MCF 10A (cell line): ENCODE results near the gene NDUFV3. TPM values are rescaled to one million over a fixed set of nuclear protein-coding genes. Genes with fewer than 3 reads are reported as not detected.
A peak's percentile ranks its signal among the peaks of the same experiment; 100 is the strongest.
"Not testable (repeated sequence)": the region's sequence is repeated elsewhere in the genome, so short reads cannot be mapped to it uniquely, and the experiment has no call there.

Source experiments
- BruUV-seq: library from RNA; stranded (reverse); fragments of 400-500 nt; replicated peaks from 2 replicates; lab custom pipeline; 2021; lab: Mats Ljungman, UMichigan
- CTCF ChIA-PET: fragments of 300-600 bp; sonication (Branson Sonifier 250); formaldehyde crosslinking; extraction: SDS; loops from one replicate; lab custom pipeline; 2021; ENCODE audit warnings: antibody characterized with exemption, inconsistent platforms; lab: Yijun Ruan, JAX
- POLR2A ChIA-PET: fragments of 300-600, 350-650 bp; sonication (Branson Sonifier 250); formaldehyde crosslinking; extraction: SDS; loops from one replicate; lab custom pipeline; 2020; ENCODE audit warnings: antibody characterized with exemption, inconsistent platforms; lab: Yijun Ruan, JAX
- DNase-seq: peaks from one replicate; pipeline ENCODE4 v3.0.0-alpha.2; 2018; ENCODE audit not compliant: unreplicated experiment
- H3K27ac Mint-ChIP-seq: one replicate; pipeline ENCODE4 v1.8.0; 2022; ENCODE audit warnings: mild to moderate bottlenecking, low read depth, mixed read lengths; ENCODE audit not compliant: unreplicated experiment
- H3K27me3 Mint-ChIP-seq: one replicate; pipeline ENCODE4 v1.8.0; 2022; ENCODE audit warnings: mixed read lengths; ENCODE audit not compliant: insufficient read depth, unreplicated experiment
- H3K36me3 Mint-ChIP-seq: one replicate; pipeline ENCODE4 v1.8.0; 2022; ENCODE audit warnings: mild to moderate bottlenecking, moderate library complexity, mixed read lengths; ENCODE audit not compliant: insufficient read depth, unreplicated experiment
- H3K4me1 Mint-ChIP-seq: one replicate; pipeline ENCODE4 v1.8.0; 2022; ENCODE audit warnings: mixed read lengths; ENCODE audit not compliant: insufficient read depth, unreplicated experiment
- H3K4me3 Mint-ChIP-seq: one replicate; pipeline ENCODE4 v1.8.0; 2022; ENCODE audit warnings: mild to moderate bottlenecking, moderate library complexity, mixed read lengths; ENCODE audit not compliant: unreplicated experiment
- H3K9me3 Mint-ChIP-seq: one replicate; pipeline ENCODE4 v1.8.0; 2022; ENCODE audit warnings: mixed read lengths; ENCODE audit not compliant: unreplicated experiment
- CTCF ChIP-seq: fragments of 200-600 bp; IDR thresholded peaks from one replicate; pipeline ENCODE4 v1.8.0; 2022; ENCODE audit warnings: antibody characterized with exemption, mild to moderate bottlenecking; ENCODE audit not compliant: unreplicated experiment
- intact Hi-C: fragments of 100-400 bp; cut with micrococcal nuclease; formaldehyde crosslinking; loops from 2 replicates; pipeline ENCODE4 v1.14.1; 2022
- total RNA-seq: library from RNA; stranded (reverse); gene quantifications from 2 replicates; pipeline ENCODE4 v1.2.3, GENCODE V29; 2022

The NDUFV3 gene
- total RNA-seq, 1 experiment from 2014 or later: 70.0 TPM

DNA sequence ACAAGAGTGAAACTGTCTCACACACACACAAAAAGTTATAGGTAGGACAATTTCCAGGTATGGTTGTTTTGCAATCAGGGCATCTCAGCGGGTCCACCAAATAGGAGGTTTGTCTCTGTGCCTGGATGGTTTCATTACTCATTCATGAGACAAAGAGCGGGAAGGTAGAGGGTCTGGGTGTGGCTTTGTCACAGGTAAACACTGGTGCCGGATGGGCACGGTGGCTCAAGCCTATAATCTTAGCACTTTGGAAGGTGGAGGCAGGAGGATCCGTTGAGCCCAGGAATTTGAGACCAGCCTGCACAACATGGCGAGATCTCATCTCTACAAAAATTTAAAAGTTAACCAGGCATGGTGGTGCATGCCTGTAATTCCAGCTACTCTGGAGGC is 48.6 kb downstream of the NDUFV3 start:
- intact Hi-C loops: no loop called here
- BruUV-seq: no TSS peak
- DNase-seq: peak; percentile 89
- H3K4me1 Mint-ChIP-seq: peaks cover 24% of the 10 kb centered on the region
- H3K27ac Mint-ChIP-seq: peak overlapping the region; percentile 91
- TF ChIP-seq CTCF: no peak
- no peak overlapping the region for H3K4me3 Mint-ChIP-seq
- no peaks in the 10 kb centered on the region for H3K27me3 Mint-ChIP-seq
- CTCF ChIA-PET: no interaction called here
- no peaks in the 10 kb centered on the region for H3K36me3 Mint-ChIP-seq
- POLR2A ChIA-PET: interaction anchor here (0.6 to 1.0 kb wide), 3 partner anchors 34 to 699 kb away, joined by 3 to 4 read pairs (median 3); no protein-coding TSS in a partner anchor
- H3K9me3 Mint-ChIP-seq: no peaks in the 10 kb centered on the region

DNA sequence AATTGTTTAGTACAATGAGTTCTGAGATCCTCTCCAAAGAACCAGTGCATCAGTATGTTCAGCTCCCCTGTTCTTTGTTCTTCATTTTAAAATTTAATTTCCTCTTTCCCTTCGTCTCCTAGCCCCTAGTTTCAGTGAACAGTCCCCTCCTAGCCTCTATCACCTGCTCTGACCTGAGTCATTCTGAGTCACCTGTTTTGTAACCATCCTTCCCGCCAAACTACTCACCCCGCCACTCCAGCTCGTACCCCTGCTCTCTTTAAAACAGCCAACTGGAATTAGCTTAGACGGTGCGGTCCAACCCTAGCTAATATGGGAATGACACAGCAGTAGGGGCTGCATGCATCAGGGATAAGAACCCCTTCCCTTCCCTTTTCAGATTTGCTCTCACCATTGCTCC is 49.1 kb downstream of the NDUFV3 start:
- Mint-ChIP-seq H3K4me1 (peaks cover 24% of the 10 kb centered on the region), H3K27me3 (no peaks in the 10 kb centered on the region), H3K36me3 (no peaks in the 10 kb centered on the region), H3K9me3 (no peaks in the 10 kb centered on the region), H3K4me3 (peak overlapping the region; percentile 5), H3K27ac (peak overlapping the region; percentile 91)
- intact Hi-C loops: no loop called here
- CTCF ChIA-PET: no interaction called here
- no peak for TF ChIP-seq CTCF
- BruUV-seq: no TSS peak
- peak; percentile 86 for DNase-seq
- POLR2A ChIA-PET: interaction anchor here (0.6 to 1.0 kb wide), 4 partner anchors 14 to 699 kb away, joined by 3 to 4 read pairs (median 4); no protein-coding TSS in a partner anchor

- intact Hi-C loops, H3K4me1 Mint-ChIP-seq, BruUV-seq, CTCF ChIA-PET, DNase-seq, H3K9me3 Mint-ChIP-seq, H3K36me3 Mint-ChIP-seq, H3K27me3 Mint-ChIP-seq: not testable (repeated sequence)
- Mint-ChIP-seq H3K4me3 (peak overlapping the region; percentile 2), H3K27ac (peak overlapping the region; percentile 67)
- POLR2A ChIA-PET: interaction anchor here (0.7 kb wide), 1 partner anchor 24 kb away, joined by 3 read pairs; no protein-coding TSS in a partner anchor
These were observed 56.1 kb downstream of the NDUFV3 start for GRCh38 chr21:42949094-42949755.

DNA sequence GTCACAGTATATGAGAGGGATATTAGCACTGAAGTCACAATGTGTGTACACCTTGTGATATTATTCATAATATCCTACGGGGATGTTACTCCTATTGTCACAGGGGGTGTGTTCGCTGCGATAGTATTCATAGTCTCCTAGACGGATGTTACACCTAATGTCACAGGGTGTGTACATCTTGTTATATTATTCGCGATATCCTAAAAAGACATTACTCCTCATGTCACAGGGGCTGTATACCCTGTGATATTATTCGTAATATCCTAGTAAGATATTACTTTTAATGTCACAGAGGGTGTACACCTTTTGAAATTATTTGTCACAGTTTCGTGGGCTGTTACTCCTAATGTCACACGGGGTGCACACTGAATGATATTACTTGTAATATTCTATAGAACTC is 58.1 kb downstream of the NDUFV3 start:
- H3K27ac Mint-ChIP-seq, H3K36me3 Mint-ChIP-seq, H3K9me3 Mint-ChIP-seq, CTCF ChIA-PET, POLR2A ChIA-PET, H3K27me3 Mint-ChIP-seq, H3K4me3 Mint-ChIP-seq, DNase-seq, BruUV-seq: not testable (repeated sequence)
- H3K4me1 Mint-ChIP-seq: peaks cover 14% of the 10 kb centered on the region
- intact Hi-C loops: loop anchor here (10.0 kb wide), 1 partner anchor 56 kb away; the partner anchor contains the start of gene NDUFV3
